Upper lobe of right lung (tissue), 1 donor: ENCODE data around the gene BCAP31. TPM values are rescaled to one million over a fixed set of nuclear protein-coding genes. Genes with fewer than 3 reads are reported as not detected.
A peak's percentile ranks its signal among the peaks of the same experiment; 100 is the strongest.

Experiments used
- ATAC-seq: fragments of 200-7000 bp; cut with Tn5 transposase; one replicate; pipeline ENCODE4 v1.9.1; 2020; ENCODE audit warnings: mild to moderate bottlenecking, moderate library complexity
- DNase-seq: peaks from one replicate; pipeline ENCODE4 v3.0.0-alpha.2; 2020
- H3K27ac ChIP-seq: fragments of 200-600 bp; one replicate; pipeline ENCODE4 v1.8.0; 2022
- H3K27me3 ChIP-seq: fragments of 200-600 bp; one replicate; pipeline ENCODE4 v1.8.0; 2022; ENCODE audit warnings: mild to moderate bottlenecking
- H3K36me3 ChIP-seq: fragments of 200-600 bp; one replicate; pipeline ENCODE4 v1.8.0; 2022
- H3K4me1 ChIP-seq: fragments of 200-600 bp; one replicate; pipeline ENCODE4 v1.8.0; 2022
- H3K4me3 ChIP-seq: fragments of 200-600 bp; one replicate; pipeline ENCODE4 v1.8.0; 2022; ENCODE audit warnings: mild to moderate bottlenecking
- H3K9me3 ChIP-seq: fragments of 200-600 bp; one replicate; pipeline ENCODE4 v1.8.0; 2022
- intact Hi-C: fragments of 100-400 bp; cut with DNase I; formaldehyde crosslinking; loops from one replicate; pipeline ENCODE4 v1.11.0; 2022
- long read RNA-seq: library from polyadenylated mRNA; unstranded; transcript quantifications from one replicate; pipeline ENCODE4 v2.0.0, GENCODE V29; 2021
- total RNA-seq: library from RNA; stranded (reverse); fragmentation: NEBNext Ultra II Directional; extraction: Animal tissue kit (Norgen Biotek cat#: 25700); gene quantifications from one replicate; pipeline ENCODE4 v1.2.1, GENCODE V29; 2021
- TF ChIP-seq, protein P1 (sequence below): fragments of 200-600 bp; IDR thresholded peaks from one replicate; pipeline ENCODE4 v1.8.0; 2022; ENCODE audit warnings: antibody characterized with exemption
- donor health status: DM: no; HTN: yes; CAD: no; lungs with severe emphysema.

BCAP31 gene
- total RNA-seq, result 233 TPM
- long read RNA-seq, transcript BCAP31-201 (8 exons, 1,643 nt), result major isoform, 425 of 518 reads
- long read RNA-seq, transcript BCAP31-207 (8 exons, 1,824 nt), result minor isoform, 26 of 518 reads
- long read RNA-seq, partial matches to known transcripts, result 22 of 518 reads
- long read RNA-seq, other reads (novel, unspliced or antisense), result 41 of 518 reads

DNA sequence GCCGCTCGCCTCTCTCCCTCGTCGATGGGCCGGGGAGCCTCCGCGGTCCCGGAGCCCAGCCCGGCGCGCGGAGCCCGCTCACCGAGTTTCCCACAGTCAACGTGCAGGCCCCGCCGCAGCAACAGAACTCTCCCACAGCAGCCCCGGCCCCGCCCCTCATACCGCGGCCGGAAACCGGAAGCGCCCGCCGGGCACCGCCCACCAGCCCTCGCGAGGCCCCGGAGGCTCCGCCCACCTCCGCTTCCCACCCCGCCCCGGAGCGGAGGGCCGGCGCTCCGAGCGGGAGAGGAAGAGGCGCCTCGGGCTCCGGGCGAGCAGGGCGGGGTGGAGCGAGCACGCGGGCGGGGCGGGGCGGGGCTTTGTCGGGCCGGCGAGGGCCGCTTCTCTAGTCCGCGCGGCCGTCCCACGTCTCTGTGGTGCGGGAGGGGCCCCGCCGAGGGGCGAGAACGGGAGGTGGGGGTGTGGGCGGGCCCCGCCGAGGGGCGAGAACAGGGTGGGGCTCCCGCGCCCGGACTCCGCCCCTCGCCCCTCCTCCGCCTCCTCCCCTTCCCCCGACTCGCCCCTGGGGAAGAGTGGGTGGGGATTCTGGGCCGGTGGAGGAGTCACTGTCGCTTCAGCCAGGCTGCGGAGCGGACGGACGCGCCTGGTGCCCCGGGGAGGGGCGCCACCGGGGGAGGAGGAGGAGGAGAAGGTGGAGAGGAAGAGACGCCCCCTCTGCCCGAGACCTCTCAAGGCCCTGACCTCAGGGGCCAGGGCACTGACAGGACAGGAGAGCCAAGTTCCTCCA lies at the start of gene BCAP31, which contains the start of gene ABCD1:
TSS of gene BCAP31 (minus strand) at position 136 of the 787 bp plus-strand sequence. CDS start 1,143 bp downstream, outside the sequence.
TSS of gene ABCD1 (plus strand) at position 605 of the 787 bp plus-strand sequence. CDS start 411 bp downstream, outside the sequence.
- peaks cover 27% of the 10 kb centered on the region for H3K4me1 ChIP-seq
- peak; percentile 86 for ATAC-seq

GRCh38 chrX:153773218-153773611 lies 49.0 kb upstream of the BCAP31 start:
- Histone ChIP-seq H3K9me3 (no peaks in the 10 kb centered on the region), H3K27me3 (no peaks in the 10 kb centered on the region), H3K27ac (no peak overlapping the region), H3K36me3 (no peaks in the 10 kb centered on the region), H3K4me1 (no peaks in the 10 kb centered on the region), H3K4me3 (no peak overlapping the region)
- TF ChIP-seq, protein P1, sequence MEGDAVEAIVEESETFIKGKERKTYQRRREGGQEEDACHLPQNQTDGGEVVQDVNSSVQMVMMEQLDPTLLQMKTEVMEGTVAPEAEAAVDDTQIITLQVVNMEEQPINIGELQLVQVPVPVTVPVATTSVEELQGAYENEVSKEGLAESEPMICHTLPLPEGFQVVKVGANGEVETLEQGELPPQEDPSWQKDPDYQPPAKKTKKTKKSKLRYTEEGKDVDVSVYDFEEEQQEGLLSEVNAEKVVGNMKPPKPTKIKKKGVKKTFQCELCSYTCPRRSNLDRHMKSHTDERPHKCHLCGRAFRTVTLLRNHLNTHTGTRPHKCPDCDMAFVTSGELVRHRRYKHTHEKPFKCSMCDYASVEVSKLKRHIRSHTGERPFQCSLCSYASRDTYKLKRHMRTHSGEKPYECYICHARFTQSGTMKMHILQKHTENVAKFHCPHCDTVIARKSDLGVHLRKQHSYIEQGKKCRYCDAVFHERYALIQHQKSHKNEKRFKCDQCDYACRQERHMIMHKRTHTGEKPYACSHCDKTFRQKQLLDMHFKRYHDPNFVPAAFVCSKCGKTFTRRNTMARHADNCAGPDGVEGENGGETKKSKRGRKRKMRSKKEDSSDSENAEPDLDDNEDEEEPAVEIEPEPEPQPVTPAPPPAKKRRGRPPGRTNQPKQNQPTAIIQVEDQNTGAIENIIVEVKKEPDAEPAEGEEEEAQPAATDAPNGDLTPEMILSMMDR, result no peak
- ATAC-seq, result no peak
- intact Hi-C loops, result no loop called here
- DNase-seq, result no peak

More for the DNA sequence above, at the start of gene BCAP31, which contains the start of gene ABCD1:
- H3K36me3 ChIP-seq, result peaks cover 17% of the 10 kb centered on the region
- intact Hi-C loops, result no loop called here
- DNase-seq, result peak; percentile 94
- peak within 1 kb of the TSS; percentile 68 for H3K4me3 ChIP-seq
- H3K9me3 ChIP-seq, result no peaks in the 10 kb centered on the region
- TF ChIP-seq, protein P1, result no peak
- peak within 1 kb of the TSS; percentile 85 for H3K27ac ChIP-seq
- no peaks in the 10 kb centered on the region for H3K27me3 ChIP-seq

DNA sequence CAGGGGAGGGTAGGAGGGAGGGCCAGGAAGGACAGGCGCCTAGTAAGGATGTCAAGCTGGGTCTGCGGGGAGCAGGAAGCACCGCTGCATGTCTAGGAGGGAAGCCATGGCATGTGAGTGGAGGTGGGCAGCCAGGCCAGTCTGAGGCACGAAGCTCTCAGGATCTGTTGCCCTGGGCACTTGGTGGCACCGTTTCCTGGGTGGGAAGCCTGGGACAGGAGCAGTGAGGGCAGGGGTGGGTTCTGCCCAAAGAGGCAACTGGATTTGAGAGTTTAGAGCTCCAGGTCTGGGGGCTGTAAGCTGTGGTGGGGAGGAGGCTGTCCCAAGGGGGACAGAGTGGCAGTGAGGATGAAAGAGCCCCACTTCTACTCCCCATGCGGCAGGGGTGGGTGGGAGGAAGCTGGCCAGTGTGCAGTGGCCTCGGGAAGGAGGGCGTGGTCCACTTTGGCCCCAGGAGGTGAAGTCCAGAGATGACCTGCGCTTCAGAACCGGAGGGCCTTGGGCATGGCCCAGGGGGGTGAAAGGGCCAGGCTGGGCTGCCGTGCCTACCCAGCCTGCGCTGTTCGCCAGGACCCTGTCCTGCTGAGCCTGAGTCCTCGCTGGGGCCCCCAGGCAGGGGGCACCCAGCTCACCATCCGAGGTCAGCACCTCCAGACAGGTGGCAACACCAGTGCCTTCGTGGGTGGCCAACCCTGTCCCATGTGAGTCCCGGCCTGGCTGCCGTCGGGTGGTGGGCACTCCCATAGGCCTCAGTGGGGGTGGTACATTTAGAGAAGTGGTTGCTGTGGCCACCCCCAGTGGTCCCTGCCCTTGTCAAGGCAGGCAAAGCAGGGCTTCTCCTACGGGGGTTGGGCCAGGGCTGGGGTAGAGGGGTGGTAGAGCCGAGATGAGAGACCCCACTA lies 48.4 kb upstream of the BCAP31 start:
- TF ChIP-seq, protein P1, result no peak
- Histone ChIP-seq H3K9me3 (no peaks in the 10 kb centered on the region), H3K27me3 (no peaks in the 10 kb centered on the region), H3K4me1 (no peaks in the 10 kb centered on the region), H3K27ac (no peak overlapping the region), H3K36me3 (no peaks in the 10 kb centered on the region), H3K4me3 (no peak overlapping the region)
- ATAC-seq (no peak), DNase-seq (peak; percentile 35)
- intact Hi-C loops, result no loop called here

GRCh38 chrX:153771415-153772315 lies 47.5 kb upstream of the BCAP31 start:
- Histone ChIP-seq H3K4me3 (no peak overlapping the region), H3K27me3 (no peaks in the 10 kb centered on the region), H3K27ac (no peak overlapping the region), H3K36me3 (no peaks in the 10 kb centered on the region), H3K9me3 (no peaks in the 10 kb centered on the region), H3K4me1 (no peaks in the 10 kb centered on the region)
- TF ChIP-seq, protein P1, result no peak
- DNase-seq (peak; percentile 49), ATAC-seq (no peak)
- intact Hi-C loops, result no loop called here
